Astrocyte of the cerebellum (primary cell): ENCODE data around the gene ATG10.
A peak's percentile ranks its signal among the peaks of the same experiment; 100 is the strongest.

Experiments used
- DNase-seq: peaks from one replicate; pipeline ENCODE4 v3.0.0-alpha.2; 2011; ENCODE audit warnings: low read depth
- H3K4me3 ChIP-seq: 2 replicates; pipeline ENCODE4 v1.5.1; 2011; ENCODE audit warnings: mild to moderate bottlenecking, low read depth, low read length, moderate library complexity
- CTCF ChIP-seq: IDR thresholded peaks from 2 replicates; pipeline ENCODE4 v1.5.1; 2012; ENCODE audit warnings: low read length, low read depth, moderate library complexity, mild to moderate bottlenecking; ENCODE audit errors: missing control alignments
- in situ Hi-C: cut with HindIII; loops from 2 replicates; pipeline ENCODE4 v1.10.0; 2017; ENCODE audit warnings: low sequenced_read_pairs

Gene ATG10

DNA sequence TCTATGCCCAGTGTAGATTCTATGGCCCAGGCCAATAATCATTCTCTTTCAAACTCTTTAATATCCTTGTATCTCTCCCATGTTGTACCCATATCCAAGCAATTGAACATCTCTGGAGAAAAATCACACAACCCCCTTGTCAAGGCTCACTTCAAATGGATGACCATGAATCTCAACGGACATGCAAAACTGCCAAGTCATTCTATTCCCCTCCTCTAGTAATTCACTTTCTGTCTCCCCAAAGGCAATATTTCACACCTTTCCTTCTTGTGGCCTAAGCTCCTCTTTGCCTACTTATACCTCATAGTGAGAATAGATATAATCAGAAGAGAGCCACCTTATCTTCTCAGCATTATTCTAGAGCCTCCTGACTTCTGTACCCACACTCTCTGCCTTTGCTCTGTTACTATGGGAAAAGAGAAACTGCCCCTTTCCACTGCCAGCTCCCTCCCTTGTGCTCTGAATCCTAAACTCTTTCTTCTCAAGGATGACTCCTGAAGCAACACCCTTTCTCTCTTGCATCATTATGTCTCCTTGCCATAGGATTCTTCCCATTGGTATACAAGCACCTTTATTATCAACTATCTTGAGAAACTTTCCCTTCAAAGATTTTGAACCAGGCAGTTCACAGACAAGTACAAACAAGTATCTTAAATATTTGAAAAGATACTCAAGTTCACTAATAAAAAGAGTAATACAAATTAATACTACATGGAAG lies 240.2 kb downstream of the ATG10 start:
- no peak for DNase-seq
- no peak for TF ChIP-seq CTCF
- no peak overlapping the region for H3K4me3 ChIP-seq
- in situ Hi-C loops, result no loop called here

DNA sequence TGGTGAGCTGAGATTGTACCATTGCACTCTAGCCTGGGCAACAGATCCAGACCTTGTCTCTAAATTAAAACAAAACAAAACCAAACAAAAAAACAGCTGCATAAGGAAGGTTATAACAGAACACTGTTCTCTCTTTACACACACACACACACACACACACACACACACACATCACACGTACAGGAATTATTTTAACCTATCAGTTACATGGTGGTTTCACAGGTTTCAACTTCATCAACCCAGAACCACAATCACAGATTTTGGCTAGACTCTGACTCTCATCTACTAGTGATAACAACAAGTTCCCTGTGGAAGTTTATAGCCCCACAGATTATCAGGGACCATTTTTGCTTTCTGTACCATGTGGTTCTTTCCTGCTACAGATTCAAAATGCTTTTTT lies 246.1 kb downstream of the ATG10 start:
- no peak for TF ChIP-seq CTCF
- no peak for DNase-seq
- in situ Hi-C loops, result no loop called here
- H3K4me3 ChIP-seq, result no peak overlapping the region

DNA sequence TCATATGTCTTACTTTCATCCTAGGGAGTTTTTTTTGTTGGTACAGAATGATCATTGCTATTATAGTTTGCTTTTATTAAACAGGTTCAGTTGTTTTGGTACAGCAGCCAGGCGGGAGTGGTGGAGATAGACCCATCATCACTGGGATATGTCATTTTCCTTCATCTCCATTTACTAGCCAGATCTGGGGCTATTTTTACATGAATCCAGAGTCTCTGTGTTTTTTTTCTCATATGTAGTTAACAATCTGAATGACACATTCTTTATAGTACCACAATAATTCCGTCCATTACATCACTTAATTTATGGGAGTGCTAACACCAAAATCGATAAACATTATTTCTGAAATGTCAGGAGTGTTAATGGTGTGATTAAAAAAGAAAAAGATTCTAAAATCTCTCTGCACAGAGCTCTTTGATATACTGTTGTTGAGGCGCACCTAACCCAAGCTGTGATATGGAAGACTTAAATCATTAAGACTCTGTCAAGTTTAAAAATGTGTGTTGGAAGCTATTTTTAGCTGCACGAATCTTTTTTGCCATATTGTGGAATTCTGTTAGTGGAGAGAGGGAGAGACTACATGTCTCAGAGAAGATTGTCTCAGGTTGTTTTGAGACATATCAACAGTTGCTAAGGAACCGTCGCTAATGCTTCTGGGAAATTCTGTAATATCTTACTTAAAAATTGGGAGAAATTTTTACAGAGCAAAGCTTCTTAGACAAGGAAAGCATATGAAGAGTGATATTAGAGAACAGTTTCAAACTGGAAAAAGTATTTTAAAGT lies 246.7 kb downstream of the ATG10 start:
- in situ Hi-C loops, result no loop called here
- no peak for TF ChIP-seq CTCF
- H3K4me3 ChIP-seq, result no peak overlapping the region
- DNase-seq, result no peak

- in situ Hi-C loops, result no loop called here
- no peak overlapping the region for H3K4me3 ChIP-seq
- no peak for DNase-seq
- TF ChIP-seq CTCF, result no peak
Measured at GRCh38 chr5:82221020-82221419, 249.2 kb downstream of the ATG10 start.

- in situ Hi-C loops, result no loop called here
- no peak overlapping the region for H3K4me3 ChIP-seq
- no peak for TF ChIP-seq CTCF
- DNase-seq, result peak; percentile 2
Measured at GRCh38 chr5:82222597-82223574, 251.1 kb downstream of the ATG10 start.
